ENCODE results near the gene QKI. TPM values are rescaled to one million over a fixed set of nuclear protein-coding genes. Genes with fewer than 3 reads are reported as not detected.

The QKI gene
- total RNA-seq, 1 experiment from 2014 or later, result 176 TPM

DNA sequence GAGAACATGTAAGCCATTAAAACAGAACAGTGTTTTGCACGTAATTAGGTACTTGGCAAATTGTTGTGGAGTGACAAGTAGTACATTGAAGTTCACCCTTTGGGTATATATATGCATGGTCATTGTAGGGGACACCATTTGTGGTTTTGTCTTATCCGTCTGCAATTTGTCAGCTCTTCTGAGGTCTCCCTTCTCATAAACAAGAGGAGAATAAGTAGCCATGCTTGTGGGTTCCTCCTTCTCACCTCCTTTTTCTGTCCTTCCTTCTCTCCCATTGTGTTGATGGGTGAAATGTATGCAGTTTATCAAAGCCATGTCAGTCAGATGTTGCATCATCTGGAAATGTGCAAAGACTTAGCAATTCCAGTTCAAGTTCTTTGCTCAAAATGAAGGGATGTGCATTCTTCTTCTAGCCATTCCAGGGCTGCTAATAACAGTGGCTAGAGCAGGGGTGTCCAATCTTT is 70.9 kb downstream of the QKI start:
- Histone ChIP-seq H3K14ac (ENCODE audit: insufficient read depth, low read length) (no peak overlapping the region), H4K8ac (replicated peaks; ENCODE audit: insufficient read length, low read depth, low read length) (no peak overlapping the region), H3K27ac (ENCODE audit: insufficient read length, low read depth, low read length) (no peak overlapping the region), H3T11ph (ENCODE audit: low read length) (no peak overlapping the region), H3K4me1 (ENCODE audit: insufficient read depth, low read length) (no peaks in the 10 kb centered on the region; the same call in 1 of the 2 replicates), H3K23me2 (ENCODE audit: insufficient read length, low read depth, low read length, poor library complexity, severe bottlenecking) (no peaks in the 10 kb centered on the region), H3K4ac (ENCODE audit: low read depth, low read length) (no peak overlapping the region), H2BK120ac (ENCODE audit: low read depth, low read length, poor library complexity, severe bottlenecking) (no peak overlapping the region), H3K56ac (ENCODE audit: insufficient read length, low read depth, low read length) (no peak overlapping the region), H3K9ac (ENCODE audit: extremely low read depth, insufficient read length, low read length) (no peak overlapping the region), H3K4me2 (ENCODE audit: insufficient read depth, insufficient read length, low read length) (no peak overlapping the region), H3K79me1 (ENCODE audit: insufficient read depth, low read depth, low read length, poor library complexity, severe bottlenecking) (peaks cover 3% of the 10 kb centered on the region), H2BK12ac (ENCODE audit: insufficient read length, low read depth, low read length) (no peak overlapping the region), H3K79me2 (ENCODE audit: insufficient read depth, low read length) (peaks cover 23% of the 10 kb centered on the region; the same call in 1 of the 2 replicates), H4K91ac (ENCODE audit: insufficient read length, low read depth, low read length) (no peak overlapping the region), H4K20me1 (ENCODE audit: control insufficient read depth, insufficient read depth, insufficient read length) (no peaks in the 10 kb centered on the region), H2AK5ac (ENCODE audit: insufficient read length, low read length) (no peak overlapping the region), H3K27me3 (ENCODE audit: insufficient read depth, low read length) (no peaks in the 10 kb centered on the region), H2AFZ (ENCODE audit: low read length) (no peak overlapping the region), H2BK5ac (ENCODE audit: insufficient read length, low read length) (no peak overlapping the region), H3K23ac (ENCODE audit: insufficient read length, low read depth, low read length) (no peak overlapping the region), H3K9me3 (ENCODE audit: control insufficient read depth, low read depth, low read length) (no peaks in the 10 kb centered on the region), H3K18ac (ENCODE audit: insufficient read length, low read depth, low read length) (no peak overlapping the region), H4K5ac (ENCODE audit: insufficient read length, low read depth, low read length) (no peak overlapping the region), H2BK15ac (ENCODE audit: low read depth, low read length) (no peak overlapping the region), H2BK20ac (ENCODE audit: low read depth, low read length, poor library complexity, severe bottlenecking) (no peak overlapping the region)
- H3K27ac Mint-ChIP-seq, result peak overlapping the region in 1 of 3 experiments; percentile 10; a peak in 2 of 7 replicates
- TF ChIP-seq, protein P1, sequence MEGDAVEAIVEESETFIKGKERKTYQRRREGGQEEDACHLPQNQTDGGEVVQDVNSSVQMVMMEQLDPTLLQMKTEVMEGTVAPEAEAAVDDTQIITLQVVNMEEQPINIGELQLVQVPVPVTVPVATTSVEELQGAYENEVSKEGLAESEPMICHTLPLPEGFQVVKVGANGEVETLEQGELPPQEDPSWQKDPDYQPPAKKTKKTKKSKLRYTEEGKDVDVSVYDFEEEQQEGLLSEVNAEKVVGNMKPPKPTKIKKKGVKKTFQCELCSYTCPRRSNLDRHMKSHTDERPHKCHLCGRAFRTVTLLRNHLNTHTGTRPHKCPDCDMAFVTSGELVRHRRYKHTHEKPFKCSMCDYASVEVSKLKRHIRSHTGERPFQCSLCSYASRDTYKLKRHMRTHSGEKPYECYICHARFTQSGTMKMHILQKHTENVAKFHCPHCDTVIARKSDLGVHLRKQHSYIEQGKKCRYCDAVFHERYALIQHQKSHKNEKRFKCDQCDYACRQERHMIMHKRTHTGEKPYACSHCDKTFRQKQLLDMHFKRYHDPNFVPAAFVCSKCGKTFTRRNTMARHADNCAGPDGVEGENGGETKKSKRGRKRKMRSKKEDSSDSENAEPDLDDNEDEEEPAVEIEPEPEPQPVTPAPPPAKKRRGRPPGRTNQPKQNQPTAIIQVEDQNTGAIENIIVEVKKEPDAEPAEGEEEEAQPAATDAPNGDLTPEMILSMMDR (conservative IDR thresholded peaks at IDR 0.05), result no peak
- no CpG with 5 or more reads among the region's 2 CpGs for WGBS (ENCODE audit: extremely low coverage, insufficient read length, low lambda C conversion rate)
- no peaks in the 10 kb centered on the region for H3K27me3 Mint-ChIP-seq (ENCODE audit: low read depth)
- peaks cover 28 to 31% of the 10 kb centered on the region in 2 experiments for H3K4me1 Mint-ChIP-seq
- no peak overlapping the region for H3K4me3 Mint-ChIP-seq
- H3K9me3 Mint-ChIP-seq, result no peaks in the 10 kb centered on the region
- peaks cover 0 to 16% (median 12%) of the 10 kb centered on the region in 3 experiments; a peak in 4 of 7 replicates for H3K36me3 Mint-ChIP-seq (ENCODE audit: insufficient read depth in 1 of 3, low read depth in 3 of 3)
- DNase-seq, result no peak
